Coronary artery (tissue), 2 donors: ENCODE data around the gene IL26.
A peak's percentile ranks its signal among the peaks of the same experiment; 100 is the strongest.

ENCODE experiments used
- DNase-seq: peaks from one replicate; pipeline ENCODE4 v3.0.0-alpha.2; 2017; ENCODE audit warnings: low spot score
- H3K27ac ChIP-seq, 2 donors: fragments of 200-600 bp; sonication (generic); one replicate each; pipeline ENCODE4 v1.5.1; 2016 to 2019
- H3K4me3 ChIP-seq: fragments of 200-600 bp; sonication (generic); 2 replicates; pipeline ENCODE4 v1.5.1; 2016; ENCODE audit warnings: mild to moderate bottlenecking, moderate library complexity
- TF ChIP-seq, protein P1 (sequence below): fragments of 200-600 bp; sonication (generic); IDR thresholded peaks from one replicate; pipeline ENCODE4 v1.5.1; 2019; ENCODE audit warnings: antibody characterized with exemption

Gene IL26

GRCh38 chr12:68240079-68240478 is 14.5 kb upstream of the IL26 start:
- DNase-seq: no peak
- TF ChIP-seq, protein P1, sequence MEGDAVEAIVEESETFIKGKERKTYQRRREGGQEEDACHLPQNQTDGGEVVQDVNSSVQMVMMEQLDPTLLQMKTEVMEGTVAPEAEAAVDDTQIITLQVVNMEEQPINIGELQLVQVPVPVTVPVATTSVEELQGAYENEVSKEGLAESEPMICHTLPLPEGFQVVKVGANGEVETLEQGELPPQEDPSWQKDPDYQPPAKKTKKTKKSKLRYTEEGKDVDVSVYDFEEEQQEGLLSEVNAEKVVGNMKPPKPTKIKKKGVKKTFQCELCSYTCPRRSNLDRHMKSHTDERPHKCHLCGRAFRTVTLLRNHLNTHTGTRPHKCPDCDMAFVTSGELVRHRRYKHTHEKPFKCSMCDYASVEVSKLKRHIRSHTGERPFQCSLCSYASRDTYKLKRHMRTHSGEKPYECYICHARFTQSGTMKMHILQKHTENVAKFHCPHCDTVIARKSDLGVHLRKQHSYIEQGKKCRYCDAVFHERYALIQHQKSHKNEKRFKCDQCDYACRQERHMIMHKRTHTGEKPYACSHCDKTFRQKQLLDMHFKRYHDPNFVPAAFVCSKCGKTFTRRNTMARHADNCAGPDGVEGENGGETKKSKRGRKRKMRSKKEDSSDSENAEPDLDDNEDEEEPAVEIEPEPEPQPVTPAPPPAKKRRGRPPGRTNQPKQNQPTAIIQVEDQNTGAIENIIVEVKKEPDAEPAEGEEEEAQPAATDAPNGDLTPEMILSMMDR: no peak
- Histone ChIP-seq H3K4me3 (no peak overlapping the region), H3K27ac (no peak overlapping the region)

GRCh38 chr12:68239309-68239982 is 13.8 kb upstream of the IL26 start:
- DNase-seq: no peak
- Histone ChIP-seq H3K27ac (no peak overlapping the region), H3K4me3 (no peak overlapping the region)

DNA sequence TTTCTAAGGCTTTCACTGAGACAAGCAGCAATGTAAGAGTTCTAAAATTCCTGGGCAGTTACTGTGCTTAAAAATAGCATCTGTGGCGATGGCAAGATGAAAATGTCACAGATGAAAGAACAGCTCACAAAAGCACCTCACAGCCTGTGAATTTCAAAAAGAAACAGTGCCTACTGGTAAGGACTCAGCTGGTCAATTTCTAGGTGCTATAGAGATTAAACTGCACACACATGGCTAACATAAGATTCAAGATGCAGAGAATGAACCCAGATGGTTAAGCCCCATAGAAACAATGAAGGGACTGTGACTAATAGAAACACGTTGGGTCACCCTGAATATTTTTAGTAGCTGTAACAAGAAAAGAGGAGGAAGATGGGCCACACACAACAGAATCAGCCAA is 12.0 kb upstream of the IL26 start:
- no peak for DNase-seq
- Histone ChIP-seq H3K27ac (no peak overlapping the region), H3K4me3 (peak overlapping the region; percentile 64)
- TF ChIP-seq, protein P1: no peak

More at GRCh38 chr12:68239309-68239982, 13.8 kb upstream of the IL26 start:
- TF ChIP-seq, protein P1: no peak

- Histone ChIP-seq H3K27ac (peak overlapping the region in 1 of 2 donors; percentile 35), H3K4me3 (peak overlapping the region; percentile 64)
- TF ChIP-seq, protein P1: no peak
- DNase-seq: no peak
These were observed 11.5 kb upstream of the IL26 start for GRCh38 chr12:68237078-68237477.

DNA sequence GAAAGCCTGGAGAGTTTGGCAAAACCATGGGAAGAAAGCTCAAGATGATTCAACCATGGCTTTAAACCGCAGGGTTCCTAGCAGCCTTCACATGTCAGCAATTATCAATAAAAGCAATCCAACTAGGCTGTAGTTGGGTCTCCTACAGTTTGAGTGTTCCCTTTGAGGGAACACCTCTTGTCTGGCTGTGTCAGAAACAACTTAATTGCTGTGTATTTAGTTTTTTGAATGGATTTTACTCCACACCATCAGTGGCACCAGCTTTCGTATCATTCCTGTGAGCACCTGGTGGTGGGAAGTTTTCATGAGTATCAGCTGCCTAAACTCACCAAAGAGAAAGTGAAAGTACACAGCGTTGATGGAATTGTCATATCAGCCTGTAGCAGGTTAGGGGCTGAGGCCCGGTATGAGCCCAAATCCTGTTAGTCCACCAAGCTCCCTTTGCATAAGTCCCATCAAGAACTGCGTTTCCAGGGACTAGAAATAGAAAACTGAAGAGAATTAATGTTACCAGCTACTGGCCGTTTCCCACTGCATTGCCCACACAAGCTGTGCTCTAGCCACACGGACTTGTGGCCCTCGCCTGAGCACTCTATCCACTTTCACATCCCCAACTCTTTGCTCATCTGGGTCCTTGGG is 10.9 kb upstream of the IL26 start:
- TF ChIP-seq, protein P1: no peak
- H3K27ac ChIP-seq: peak overlapping the region in 1 of 2 donors; percentile 35
- peak overlapping the region; percentile 64 for H3K4me3 ChIP-seq
- no peak for DNase-seq

GRCh38 chr12:68235576-68235975 is 10.0 kb upstream of the IL26 start:
- Histone ChIP-seq H3K27ac (no peak overlapping the region), H3K4me3 (no peak overlapping the region)
- TF ChIP-seq, protein P1: no peak
- DNase-seq: no peak

GRCh38 chr12:68234140-68234539 is 8.5 kb upstream of the IL26 start:
- no peak overlapping the region for H3K27ac ChIP-seq
- TF ChIP-seq, protein P1: no peak
- DNase-seq: no peak
- no peak overlapping the region for H3K4me3 ChIP-seq
